T-helper 2 cell (primary cell): Measurements from ENCODE around the gene SRGAP2C.
A peak's percentile ranks its signal among the peaks of the same experiment; 100 is the strongest.
"Not testable (repeated sequence)": the region's sequence is repeated elsewhere in the genome, so short reads cannot be mapped to it uniquely, and the experiment has no call there.

ENCODE experiments used
- DNase-seq, 5 experiments: peaks; one replicate each; pipeline versions ENCODE4 v3.0.0 to v3.0.0-alpha.2; 2012 to 2022

SRGAP2C gene

GRCh38 chr1:121230636-121231035, 45.9 kb downstream of the SRGAP2C start:
- DNase-seq, result not testable (repeated sequence)

DNA sequence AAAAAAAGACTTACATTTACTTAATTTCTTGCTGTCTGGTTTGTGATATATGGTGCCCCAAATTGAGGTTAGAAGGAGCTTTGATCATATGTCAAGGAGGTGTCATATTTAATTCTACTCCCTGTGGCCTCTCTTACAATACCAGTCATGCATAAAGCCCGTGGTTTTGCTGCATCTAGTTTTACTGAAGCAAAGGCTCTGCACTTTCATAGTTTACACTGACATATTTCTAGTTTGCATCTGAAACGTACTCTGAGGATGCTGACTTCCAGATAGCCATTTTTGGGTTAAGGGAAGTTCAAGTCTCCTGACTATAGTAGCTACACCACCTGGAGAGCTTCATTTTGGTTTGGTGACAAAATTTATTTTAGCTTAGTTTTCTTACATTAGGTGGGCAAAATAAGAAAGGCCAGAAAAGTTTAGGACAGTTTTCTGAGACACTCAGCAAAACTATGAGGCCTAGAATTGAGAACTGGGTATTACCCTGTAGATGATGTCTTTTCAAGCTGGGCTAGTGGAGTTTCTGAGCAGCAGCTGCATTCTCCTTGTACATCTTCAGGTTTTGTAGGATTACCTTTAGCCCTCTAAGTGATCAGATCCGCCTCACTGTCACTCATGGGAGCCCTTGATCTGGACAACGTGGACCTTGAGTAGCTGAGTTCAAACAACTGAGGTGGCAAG, 47.8 kb downstream of the SRGAP2C start:
- DNase-seq, result not testable (repeated sequence)

DNA sequence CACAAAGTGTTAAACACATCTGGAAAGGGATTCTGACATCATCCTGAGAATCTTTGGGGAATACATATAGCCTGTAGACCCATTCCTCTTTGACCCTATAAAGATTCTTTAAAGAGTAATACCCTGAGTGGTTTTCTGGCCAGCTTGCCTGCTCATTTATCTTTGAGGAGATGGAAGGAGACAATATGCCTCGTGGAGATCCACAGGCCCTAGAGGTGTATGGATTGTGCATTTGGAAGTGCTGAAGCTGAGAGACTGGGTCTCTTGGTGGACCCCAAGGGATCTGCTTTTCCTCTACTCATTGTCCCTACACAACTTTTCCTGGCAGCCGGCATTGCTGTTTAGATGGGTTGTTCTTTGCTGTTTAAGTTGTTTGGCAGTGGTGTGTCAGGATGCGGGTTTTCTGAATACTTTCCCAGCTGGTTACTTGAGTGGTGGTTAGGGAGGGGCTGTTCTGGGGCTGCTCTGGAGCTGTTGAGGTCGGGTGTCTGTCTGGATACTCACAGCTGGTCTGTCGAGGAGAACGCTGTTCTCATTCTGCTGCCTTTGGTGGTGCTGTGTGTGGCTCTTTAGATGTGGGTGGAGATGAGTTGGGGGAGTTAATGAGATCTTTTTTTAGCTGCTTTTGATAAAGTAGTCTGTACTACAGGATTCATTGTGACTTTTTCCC, 49.5 kb downstream of the SRGAP2C start:
- DNase-seq, result not testable (repeated sequence)

GRCh38 chr1:121238384-121238783, 53.6 kb downstream of the SRGAP2C start:
- DNase-seq, result not testable (repeated sequence)

- not testable (repeated sequence) for DNase-seq
These were observed 59.1 kb downstream of the SRGAP2C start for GRCh38 chr1:121243913-121244312.

DNA sequence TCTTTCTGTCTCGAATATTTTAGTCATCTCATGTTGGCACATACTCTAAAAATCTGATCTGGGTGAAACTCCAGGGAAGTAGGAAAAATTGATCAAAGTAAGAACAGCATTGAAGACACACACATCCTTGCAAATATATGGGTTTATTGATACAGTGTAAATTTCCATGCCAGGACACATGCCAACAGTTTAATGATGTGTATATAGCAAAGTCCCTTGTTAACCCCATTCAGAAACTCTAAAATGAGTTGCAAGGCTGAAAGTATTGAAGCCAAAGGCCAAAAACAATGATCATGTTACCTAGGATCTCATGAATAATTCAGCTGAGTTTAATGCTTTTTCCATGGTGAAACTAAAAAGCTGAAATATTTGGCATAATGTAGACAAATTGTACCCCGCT, 61.6 kb downstream of the SRGAP2C start:
- not testable (repeated sequence) for DNase-seq

GRCh38 chr1:121252656-121253055, 67.9 kb downstream of the SRGAP2C start:
- not testable (repeated sequence) for DNase-seq

- DNase-seq, result not testable (repeated sequence)
These were observed 69.8 kb downstream of the SRGAP2C start for GRCh38 chr1:121254618-121255017.

DNA sequence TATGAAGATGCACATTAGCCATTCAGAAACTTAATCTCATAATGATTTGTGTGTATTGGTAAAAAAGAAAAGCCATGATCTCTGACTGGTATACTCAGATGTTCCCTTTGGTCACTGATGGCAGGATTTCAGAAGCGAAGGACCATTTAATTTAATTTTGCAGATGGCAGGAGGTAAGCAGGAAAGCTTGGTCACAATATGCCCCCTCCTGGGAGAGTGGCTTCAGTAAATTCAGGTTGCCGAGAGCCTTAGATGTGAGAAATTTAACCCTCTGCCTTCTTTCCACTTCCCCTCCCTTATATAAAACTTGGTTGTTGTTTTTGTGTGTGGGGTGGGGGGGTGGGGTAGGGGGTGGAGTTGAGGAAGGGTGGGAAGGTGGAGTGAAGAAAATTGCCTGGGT, 72.9 kb downstream of the SRGAP2C start:
- DNase-seq, result not testable (repeated sequence)

GRCh38 chr1:121258134-121258533, 73.4 kb downstream of the SRGAP2C start:
- not testable (repeated sequence) for DNase-seq

DNA sequence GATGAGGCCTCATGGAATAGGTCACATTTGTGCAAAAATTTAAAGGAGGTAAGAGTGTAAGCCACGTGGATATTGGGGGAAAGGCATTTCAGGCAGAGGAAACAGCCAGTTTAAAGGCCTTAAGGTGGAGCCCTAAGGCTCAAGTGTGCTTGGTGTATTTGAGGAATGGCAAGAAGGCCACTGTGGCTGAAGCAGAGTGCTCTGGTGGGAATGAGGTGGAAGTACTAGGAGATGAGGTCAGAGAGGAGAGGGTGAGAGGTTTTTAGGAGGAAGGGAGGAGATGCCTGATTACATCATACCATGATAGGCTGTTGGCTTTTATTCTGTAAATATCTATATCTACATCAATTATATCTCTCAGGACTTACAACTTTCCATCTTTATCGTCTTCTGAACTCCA, 75.4 kb downstream of the SRGAP2C start:
- not testable (repeated sequence) for DNase-seq

- not testable (repeated sequence) for DNase-seq
These were observed 77.4 kb downstream of the SRGAP2C start for GRCh38 chr1:121262163-121262562.

GRCh38 chr1:121263789-121264244, 79.0 kb downstream of the SRGAP2C start:
- peak in 1 of 5 experiments; percentile 74 for DNase-seq

GRCh38 chr1:121267072-121267471, 82.3 kb downstream of the SRGAP2C start:
- DNase-seq, result not testable (repeated sequence)

- DNase-seq, result not testable (repeated sequence)
These were observed 84.5 kb downstream of the SRGAP2C start for GRCh38 chr1:121269309-121269708.

GRCh38 chr1:121269973-121270372, 85.2 kb downstream of the SRGAP2C start:
- DNase-seq, result not testable (repeated sequence)

DNA sequence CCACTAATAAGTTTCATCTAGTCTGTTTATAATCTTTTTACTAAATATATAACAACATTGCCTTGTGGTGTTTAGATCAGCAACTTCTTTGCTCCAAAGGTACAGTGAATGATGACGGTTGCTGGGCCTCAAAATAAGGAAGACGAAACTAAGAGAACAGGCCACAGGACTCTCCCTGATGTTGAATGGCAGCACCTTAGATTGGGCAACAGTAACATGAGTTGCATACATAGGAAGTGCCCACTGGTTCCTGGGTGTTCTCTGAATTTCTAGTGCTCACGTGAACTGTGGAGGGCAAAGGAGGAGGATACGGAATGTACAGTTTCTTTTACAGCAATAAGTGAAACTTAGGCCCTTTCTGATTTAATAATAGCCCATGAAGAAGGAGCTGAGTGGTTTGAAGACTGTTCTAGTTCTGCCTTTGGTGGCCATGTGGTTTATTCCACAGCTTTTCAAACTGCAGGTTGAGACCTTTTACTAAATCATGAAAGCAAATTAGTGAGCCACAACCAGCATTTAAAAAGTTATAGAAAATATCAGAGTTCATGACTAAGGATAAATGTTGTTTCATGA, 86.5 kb downstream of the SRGAP2C start:
- peak in 1 of 5 experiments; percentile 4 for DNase-seq

DNA sequence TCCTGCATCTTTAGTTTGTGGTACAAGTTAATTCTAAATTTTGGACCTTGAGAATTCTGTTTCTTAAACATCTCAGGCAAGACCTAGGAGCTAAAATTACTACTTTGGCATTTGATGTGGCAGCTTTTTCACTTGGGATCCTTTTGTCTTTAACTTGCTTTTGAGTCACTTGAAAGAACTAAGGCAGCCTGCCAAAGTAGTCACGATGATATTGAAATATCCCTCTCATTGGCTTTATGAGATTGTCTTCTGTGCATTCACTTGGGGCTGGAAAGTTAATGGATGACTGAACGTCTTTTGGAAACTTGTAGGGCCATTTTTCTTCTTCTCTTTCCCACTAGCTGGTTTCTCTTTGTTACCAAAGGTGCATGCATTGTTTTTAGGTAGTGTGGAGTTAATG, 90.7 kb downstream of the SRGAP2C start:
- DNase-seq, result not testable (repeated sequence)

- not testable (repeated sequence) for DNase-seq
These were observed 93.4 kb downstream of the SRGAP2C start for GRCh38 chr1:121278202-121278601.

- not testable (repeated sequence) for DNase-seq
These were observed 94.2 kb downstream of the SRGAP2C start for GRCh38 chr1:121278777-121279547.

GRCh38 chr1:121279548-121279898, 94.7 kb downstream of the SRGAP2C start:
- DNase-seq, result not testable (repeated sequence)

DNA sequence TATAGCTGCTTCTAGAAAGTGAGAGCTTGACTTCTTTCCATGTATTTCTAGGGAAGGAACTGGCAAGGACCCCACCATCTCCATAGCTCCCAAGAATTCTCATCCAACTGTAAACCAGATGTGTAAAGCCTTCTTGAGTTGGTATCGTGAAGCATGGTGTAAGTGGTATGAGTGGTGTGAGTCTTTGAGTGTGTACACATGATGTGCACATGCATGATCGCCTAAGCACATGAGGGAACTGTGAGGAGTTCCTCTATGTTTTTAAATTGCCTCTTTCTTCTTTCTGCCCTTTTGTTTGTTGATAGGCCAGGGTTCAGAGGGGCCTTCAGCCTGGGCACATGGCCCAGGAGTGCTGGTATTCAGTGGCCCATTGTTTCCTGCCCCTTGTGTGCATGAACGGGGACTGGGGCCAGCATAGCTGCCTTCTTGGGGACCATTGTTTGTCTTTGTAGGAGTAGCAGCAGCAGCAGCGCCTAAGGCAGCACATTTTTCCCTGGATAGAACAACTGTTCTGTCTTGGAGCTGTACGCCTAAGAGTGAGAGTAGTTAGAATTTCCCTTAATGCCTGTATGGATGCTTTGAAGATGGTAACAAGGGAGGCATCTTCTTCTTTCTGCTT, 96.0 kb downstream of the SRGAP2C start:
- DNase-seq, result not testable (repeated sequence)
